Kidney (tissue), 14 donors: Measurements from ENCODE around the gene CFAP20DC. TPM values are rescaled to one million over a fixed set of nuclear protein-coding genes. Genes with fewer than 3 reads are reported as not detected.
"Not testable (repeated sequence)": the region's sequence is repeated elsewhere in the genome, so short reads cannot be mapped to it uniquely, and the experiment has no call there.

ENCODE experiments used
- DNase-seq, 5 donors: peaks; one replicate each; pipeline ENCODE4 v3.0.0-alpha.2; 2013 to 2020
- FAIRE-seq: peaks from 2 replicates; lab custom pipeline; 2012; peaks lifted over from hg19 to GRCh38; lab: Jason Lieb, UNC
- H3K27ac ChIP-seq, 2 donors: one replicate each; pipeline ENCODE4 v1.7.0; 2013; ENCODE audit warnings: low read depth in 2 of 2, low read length in 2 of 2, inconsistent platforms in 1 of 2
- H3K27me3 ChIP-seq: one replicate; pipeline ENCODE4 v1.7.1; 2013; ENCODE audit warnings: low read length, inconsistent platforms; ENCODE audit not compliant: control insufficient read depth, insufficient read depth
- H3K36me3 ChIP-seq, 3 donors: one replicate each; pipeline versions ENCODE4 v1.7.0 to v1.7.1; 2013; ENCODE audit warnings: low read length in 3 of 3, control low read depth in 1 of 3, inconsistent platforms in 1 of 3; ENCODE audit not compliant: insufficient read depth in 3 of 3, control insufficient read depth in 2 of 3
- H3K4me1 ChIP-seq, 3 donors: one replicate each; pipeline versions ENCODE4 v1.7.0 to v1.7.1; 2013; ENCODE audit warnings: low read length in 3 of 3, inconsistent platforms in 1 of 3, low read depth in 1 of 3; ENCODE audit not compliant: control insufficient read depth in 2 of 3, insufficient read depth in 2 of 3
- H3K4me3 ChIP-seq, 3 donors: one replicate each; pipeline versions ENCODE4 v1.7.0 to v1.8.1; 2013; ENCODE audit warnings: low read length in 3 of 3, control low read depth in 1 of 3, inconsistent platforms in 1 of 3
- H3K9ac ChIP-seq, 3 donors: one replicate each; pipeline versions ENCODE4 v1.7.0 to v1.7.1; 2013; ENCODE audit warnings: low read length in 3 of 3, control low read depth in 1 of 3, inconsistent platforms in 1 of 3
- H3K9me3 ChIP-seq, 3 donors: one replicate each; pipeline versions ENCODE4 v1.7.0 to v1.7.1; 2013; ENCODE audit warnings: low read length in 3 of 3, control low read depth in 1 of 3, inconsistent platforms in 1 of 3; ENCODE audit not compliant: control insufficient read depth in 2 of 3, insufficient read depth in 1 of 3
- intact Hi-C: fragments of 100-400 bp; cut with DNase I; formaldehyde crosslinking; loops from one replicate; pipeline ENCODE4 v1.11.1; 2022
- polyA plus RNA-seq: library from polyadenylated mRNA; stranded (reverse); fragments of 350-450 nt; fragmentation: Illumina TruSeq; extraction: RNeasy Lipid Tissue Mini Kit (QIAGEN cat#74804); gene quantifications from one replicate; pipeline ENCODE4 v1.2.3, GENCODE V29; 2014; ENCODE audit warnings: low read depth, low replicate concordance; ENCODE audit not compliant: insufficient read depth
- total RNA-seq: library from RNA; stranded (reverse); fragmentation: NEBNext Ultra II Directional; extraction: Animal tissue kit (Norgen Biotek cat#: 25700); gene quantifications from one replicate; pipeline ENCODE4 v1.2.1, GENCODE V29; 2021
- TF ChIP-seq, protein P1 (sequence below): IDR thresholded peaks from 3 replicates; pipeline ENCODE4 v1.5.1; 2012; ENCODE audit warnings: mild to moderate bottlenecking, moderate library complexity, borderline replicate concordance; ENCODE audit not compliant: insufficient read depth; ENCODE audit errors: extremely low read depth
- donor health status: control.
- donor health status: control.
- donor health status: control.
- donor health status: control.
- donor health status: control.
- donor health status: DM: yes; HTN: yes; CAD: no.
- donor health status: Normal renal cell carcinoma (clear cell type).

CFAP20DC gene
- total and polyA plus RNA-seq, 2 donors from 2014 or later = 0.73 to 3.2 TPM

GRCh38 chr3:58696093-58696492, 353.7 kb downstream of the CFAP20DC start:
- Histone ChIP-seq H3K27ac (no peak overlapping the region), H3K4me1 (peaks cover 0 to 14% (median 0%) of the 10 kb centered on the region in 3 donors), H3K27me3 (no peaks in the 10 kb centered on the region), H3K9ac (no peak overlapping the region), H3K9me3 (peaks cover 0 to 2% (median 0%) of the 10 kb centered on the region in 3 donors), H3K4me3 (no peak overlapping the region), H3K36me3 (no peaks in the 10 kb centered on the region)
- DNase-seq = no peak
- TF ChIP-seq, protein P1, sequence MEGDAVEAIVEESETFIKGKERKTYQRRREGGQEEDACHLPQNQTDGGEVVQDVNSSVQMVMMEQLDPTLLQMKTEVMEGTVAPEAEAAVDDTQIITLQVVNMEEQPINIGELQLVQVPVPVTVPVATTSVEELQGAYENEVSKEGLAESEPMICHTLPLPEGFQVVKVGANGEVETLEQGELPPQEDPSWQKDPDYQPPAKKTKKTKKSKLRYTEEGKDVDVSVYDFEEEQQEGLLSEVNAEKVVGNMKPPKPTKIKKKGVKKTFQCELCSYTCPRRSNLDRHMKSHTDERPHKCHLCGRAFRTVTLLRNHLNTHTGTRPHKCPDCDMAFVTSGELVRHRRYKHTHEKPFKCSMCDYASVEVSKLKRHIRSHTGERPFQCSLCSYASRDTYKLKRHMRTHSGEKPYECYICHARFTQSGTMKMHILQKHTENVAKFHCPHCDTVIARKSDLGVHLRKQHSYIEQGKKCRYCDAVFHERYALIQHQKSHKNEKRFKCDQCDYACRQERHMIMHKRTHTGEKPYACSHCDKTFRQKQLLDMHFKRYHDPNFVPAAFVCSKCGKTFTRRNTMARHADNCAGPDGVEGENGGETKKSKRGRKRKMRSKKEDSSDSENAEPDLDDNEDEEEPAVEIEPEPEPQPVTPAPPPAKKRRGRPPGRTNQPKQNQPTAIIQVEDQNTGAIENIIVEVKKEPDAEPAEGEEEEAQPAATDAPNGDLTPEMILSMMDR = no peak
- FAIRE-seq = no peak
- intact Hi-C loops = no loop called here

- H3K4me3 ChIP-seq, H3K27me3 ChIP-seq, H3K9me3 ChIP-seq, H3K36me3 ChIP-seq, H3K27ac ChIP-seq, H3K9ac ChIP-seq, DNase-seq, FAIRE-seq, intact Hi-C loops: not testable (repeated sequence)
- H3K4me1 ChIP-seq = peaks cover 0 to 14% (median 0%) of the 10 kb centered on the region in 3 donors
Measured at GRCh38 chr3:58695284-58695683, 354.5 kb downstream of the CFAP20DC start.

- Histone ChIP-seq H3K4me3 (no peak overlapping the region), H3K9me3 (peaks cover 0 to 2% (median 0%) of the 10 kb centered on the region in 3 donors), H3K27ac (no peak overlapping the region), H3K9ac (no peak overlapping the region), H3K27me3 (no peaks in the 10 kb centered on the region), H3K36me3 (no peaks in the 10 kb centered on the region), H3K4me1 (peaks cover 0 to 14% (median 0%) of the 10 kb centered on the region in 3 donors)
- FAIRE-seq (no peak), DNase-seq (no peak)
- intact Hi-C loops = no loop called here
- TF ChIP-seq, protein P1 = no peak
Measured at GRCh38 chr3:58693940-58694850, 355.6 kb downstream of the CFAP20DC start.

DNA sequence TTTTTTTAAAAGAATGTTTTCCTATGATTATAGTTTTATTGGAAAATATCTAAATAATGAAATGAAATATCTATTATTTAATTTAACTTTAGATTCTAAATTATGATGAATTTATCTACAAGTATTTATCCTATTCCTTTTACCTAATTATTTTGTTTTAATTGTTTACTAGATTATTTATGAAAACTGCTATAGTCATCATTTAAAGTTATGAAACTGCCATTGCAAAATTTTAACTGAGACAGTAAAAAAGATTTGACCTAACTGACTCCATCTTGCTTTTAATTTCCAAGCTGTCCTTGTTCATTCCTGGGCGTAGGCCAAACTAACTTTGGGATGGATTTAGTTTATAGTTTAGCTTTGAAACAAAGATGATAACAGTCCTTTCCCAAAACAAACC, 357.3 kb downstream of the CFAP20DC start:
- H3K27me3 ChIP-seq = no peaks in the 10 kb centered on the region
- no peak overlapping the region for H3K9ac ChIP-seq
- no peak for DNase-seq
- TF ChIP-seq, protein P1 = no peak
- H3K27ac ChIP-seq = no peak overlapping the region
- peaks cover 0 to 14% (median 0%) of the 10 kb centered on the region in 3 donors for H3K4me1 ChIP-seq
- intact Hi-C loops = no loop called here
- no peak overlapping the region for H3K4me3 ChIP-seq
- peak; percentile 93 for FAIRE-seq
- peaks cover 0 to 2% (median 0%) of the 10 kb centered on the region in 3 donors for H3K9me3 ChIP-seq
- no peaks in the 10 kb centered on the region for H3K36me3 ChIP-seq
